ENCODE measurements around the gene DGCR6.
"Not testable (repeated sequence)": the region's sequence is repeated elsewhere in the genome, so short reads cannot be mapped to it uniquely, and the experiment has no call there.

Gene DGCR6

DNA sequence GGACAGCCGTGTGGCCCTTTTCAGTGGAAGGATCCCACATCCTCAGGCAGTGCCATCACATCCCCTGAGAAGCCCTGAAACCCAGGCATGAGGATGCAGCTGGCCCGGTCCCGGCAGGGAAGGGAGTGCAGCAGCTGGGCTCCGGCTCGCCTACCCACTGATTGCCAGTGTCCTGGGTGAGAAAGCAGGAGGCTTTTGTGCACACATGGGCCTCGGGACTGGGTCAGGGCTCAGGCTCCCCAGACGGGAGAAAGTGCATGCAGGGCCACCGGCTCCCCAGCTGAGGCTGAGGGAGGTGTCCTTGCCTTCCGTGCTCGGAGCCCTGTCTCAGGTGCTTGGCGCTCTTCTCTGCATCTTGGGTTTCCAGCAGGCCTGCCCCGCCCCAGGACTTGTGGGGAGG lies 53.6 kb downstream of the DGCR6 start:
- not testable (repeated sequence) for DNase-seq (ENCODE audit: low read depth in 3 of 3, low spot score in 1 of 3)

DNA sequence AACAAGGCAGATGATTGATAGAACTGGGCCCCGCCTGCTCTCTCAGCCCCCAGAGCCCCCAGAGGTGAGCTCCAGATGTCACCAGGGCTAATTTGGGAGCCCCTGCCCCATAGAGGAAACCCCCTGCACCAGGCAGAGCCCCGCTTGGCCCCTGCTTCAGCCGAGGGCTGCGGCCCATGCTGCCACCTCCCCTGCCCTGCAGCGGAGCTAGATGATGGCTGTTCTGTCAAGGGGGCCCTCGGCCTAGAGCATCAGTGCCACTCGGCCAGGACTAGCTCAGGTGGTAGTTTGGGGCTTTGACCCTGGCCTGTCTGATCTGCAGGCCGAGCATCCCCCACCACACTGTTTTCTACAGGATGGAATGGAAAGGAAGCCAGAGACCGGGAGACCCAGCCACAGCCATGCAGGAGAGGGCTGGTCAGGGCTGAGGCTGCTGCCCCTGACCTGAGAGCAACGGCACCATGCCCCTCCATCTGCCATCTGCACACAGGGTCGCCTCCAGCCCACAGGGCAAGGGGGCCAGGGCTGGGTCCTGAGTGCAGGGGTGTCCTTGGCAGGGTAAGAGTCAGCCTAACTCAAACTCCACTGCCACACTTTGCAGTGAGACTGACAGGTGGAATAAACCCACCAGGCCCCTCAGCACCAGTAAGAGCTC lies 54.2 kb downstream of the DGCR6 start:
- DNase-seq (ENCODE audit: low read depth in 3 of 3, low spot score in 1 of 3), result not testable (repeated sequence)

DNA sequence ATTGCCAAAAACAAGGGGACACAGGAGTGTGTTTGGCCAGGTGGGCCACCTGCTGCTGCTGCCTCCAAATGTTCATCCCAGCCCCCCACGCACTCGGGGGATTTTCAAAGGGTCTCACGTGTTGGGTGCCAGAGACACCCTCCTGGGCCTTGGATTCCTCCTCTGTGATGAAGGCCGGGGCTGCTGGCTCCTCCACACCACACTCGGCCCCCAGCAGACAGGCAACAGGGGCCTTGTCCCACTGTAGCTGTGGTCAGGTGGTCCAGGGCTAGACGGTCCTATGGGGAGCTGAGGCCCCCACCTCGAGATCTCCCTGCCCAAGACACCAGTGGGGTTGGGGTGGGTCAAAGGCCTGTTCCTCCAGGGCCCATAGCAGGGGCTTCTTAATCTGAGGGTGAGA lies 55.1 kb downstream of the DGCR6 start:
- DNase-seq (ENCODE audit: low read depth in 3 of 3, low spot score in 1 of 3), result not testable (repeated sequence)

All from stimulated activated CD4-positive, alpha-beta T cell treated with anti-CD3 and anti-CD28 coated beads, TNF-alpha, amount 100 ng/mL, for 1 hour (primary cell).